Measurements from ENCODE around the gene VPS41.

GRCh38 chr7:38916396-38916795 lies 7.4 kb upstream of the VPS41 start:
- TF ChIP-seq CTCF (IDR thresholded peaks at IDR 0.05) (no peak), POLR2A (IDR thresholded peaks at IDR 0.05) (no peak)

Measured in sigmoid colon (tissue), 3 donors.